Esophagus muscularis mucosa (tissue), 4 donors: ENCODE results near the gene ASTN2. TPM values are rescaled to one million over a fixed set of nuclear protein-coding genes. Genes with fewer than 3 reads are reported as not detected.

Source experiments
- DNase-seq: peaks from one replicate; pipeline ENCODE4 v3.0.0-alpha.2; 2017; ENCODE audit errors: extremely low spot score
- H3K27ac ChIP-seq, 4 donors: fragments of 200-600 bp; sonication (generic); replicated peaks in 1 of 4; 1 replicate in 3 of 4; 2 replicates in 1 of 4; pipeline ENCODE4 v1.5.1; 2016 to 2019; ENCODE audit warnings: mild to moderate bottlenecking in 1 of 4
- H3K27me3 ChIP-seq, 4 donors: fragments of 200-600 bp; sonication (generic); one replicate each; pipeline versions ENCODE4 v1.5.1 to v1.6.0; 2016 to 2019
- H3K36me3 ChIP-seq, 4 donors: fragments of 200-600 bp; sonication (generic); one replicate each; pipeline ENCODE4 v1.5.1; 2016 to 2019
- H3K4me1 ChIP-seq, 4 donors: fragments of 200-600 bp; sonication (generic); one replicate each; pipeline ENCODE4 v1.5.1; 2016 to 2019
- H3K4me3 ChIP-seq, 4 donors: fragments of 200-600 bp; sonication (generic); 1 replicate in 2 of 4; 2 replicates in 2 of 4; pipeline ENCODE4 v1.5.1; 2016 to 2019; ENCODE audit warnings: mild to moderate bottlenecking in 4 of 4, moderate library complexity in 1 of 4
- H3K9me3 ChIP-seq, 4 donors: fragments of 200-600 bp; sonication (generic); 1 replicate in 3 of 4; 2 replicates in 1 of 4; pipeline ENCODE4 v1.5.1; 2016 to 2019
- CTCF ChIP-seq, 3 experiments: fragments of 200-600 bp in 2 of 3; fragments of 450-650 bp in 1 of 3; sonication (generic) in 2 of 3; IDR thresholded peaks; one replicate each; pipeline ENCODE4 v1.5.1; 2017 to 2019; ENCODE audit warnings: antibody characterized with exemption in 3 of 3, mild to moderate bottlenecking in 2 of 3, moderate library complexity in 1 of 3
- EP300 ChIP-seq: sonication (generic); formaldehyde crosslinking; IDR thresholded peaks from one replicate; pipeline ENCODE4 v1.6.1; 2017; ENCODE audit warnings: antibody characterized with exemption
- POLR2A ChIP-seq: fragments of 450-650 bp; IDR thresholded peaks from one replicate; pipeline ENCODE4 v1.6.1; 2017; ENCODE audit warnings: antibody characterized with exemption, moderate library complexity, mild to moderate bottlenecking, low read depth
- POLR2AphosphoS5 ChIP-seq, 2 donors: sonication (generic); formaldehyde crosslinking; IDR thresholded peaks; one replicate each; pipeline ENCODE4 v1.6.1; 2017; ENCODE audit warnings: antibody characterized with exemption in 2 of 2
- WGBS: methylation state at CpG from one replicate; pipeline ENCODE4 v1.1.5; 2018; 5-methylcytosine and 5-hydroxymethylcytosine counted together
- intact Hi-C: fragments of 100-400 bp; cut with DNase I; formaldehyde crosslinking; loops from one replicate; pipeline ENCODE4 v1.15.1; 2023
- total RNA-seq, 4 donors: library from RNA; depleted of rRNA; stranded (reverse); fragments of >200 nt; gene quantifications; one replicate each; pipeline versions ENCODE4 v1.1.0 to v1.2.1, GENCODE V29; 2016

Gene ASTN2
- total RNA-seq, 4 donors from 2014 or later, result 4.2 to 6.9 (median 5.5) TPM

DNA sequence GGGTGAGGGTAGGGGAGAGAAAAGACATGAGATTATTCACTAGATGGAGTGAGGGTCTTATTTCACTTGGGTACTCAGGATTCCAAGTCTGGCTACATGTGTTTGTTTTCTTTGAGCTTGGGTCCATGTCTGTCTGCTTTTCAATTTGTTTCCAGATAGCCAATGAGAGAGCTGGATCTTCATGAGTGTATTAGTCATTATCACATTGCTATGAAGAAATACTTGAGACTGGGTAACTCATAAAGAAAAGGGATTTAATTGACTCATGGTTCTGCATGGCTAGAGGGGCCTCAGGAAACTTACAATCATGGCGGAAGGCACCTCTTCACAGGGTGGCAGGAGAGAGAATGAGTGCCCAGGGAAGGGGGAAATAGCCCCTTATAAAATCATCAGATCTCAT lies 924.5 kb downstream of the ASTN2 start:
- Histone ChIP-seq H3K4me3 (no peak overlapping the region), H3K9me3 (no peaks in the 10 kb centered on the region), H3K36me3 (no peaks in the 10 kb centered on the region), H3K4me1 (no peaks in the 10 kb centered on the region), H3K27ac (no peak overlapping the region), H3K27me3 (no peaks in the 10 kb centered on the region)
- no peak for TF ChIP-seq CTCF (IDR thresholded peaks at IDR 0.05)
- no peak for TF ChIP-seq EP300
- TF ChIP-seq POLR2AphosphoS5 (IDR thresholded peaks at IDR 0.05), result no peak
- TF ChIP-seq POLR2A, result no peak
- intact Hi-C loops, result no loop called here
- WGBS, result 100% methylated on average over 1 of the region's 1 CpG
- no peak for DNase-seq

DNA sequence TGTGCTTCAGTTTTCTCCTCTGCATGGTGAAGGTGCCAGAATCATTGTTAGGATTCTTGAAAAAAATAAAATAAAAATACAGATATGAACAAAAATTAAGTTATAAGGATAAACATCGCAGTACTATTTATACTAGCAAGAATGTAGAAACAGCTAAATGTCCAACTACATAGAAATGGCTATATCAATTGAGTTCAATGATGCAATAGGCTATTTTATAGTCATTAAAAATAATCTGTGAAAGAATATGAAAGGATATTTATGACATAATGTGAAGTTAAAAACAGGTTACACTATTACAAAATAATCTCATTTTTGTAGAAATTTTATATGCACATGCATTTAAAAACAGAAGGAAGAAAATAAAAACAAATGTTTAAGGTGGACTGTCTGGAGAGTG lies 926.5 kb downstream of the ASTN2 start:
- Histone ChIP-seq H3K27ac (no peak overlapping the region), H3K4me3 (no peak overlapping the region), H3K9me3 (no peaks in the 10 kb centered on the region), H3K36me3 (no peaks in the 10 kb centered on the region), H3K27me3 (no peaks in the 10 kb centered on the region), H3K4me1 (peaks cover 0 to 15% (median 8%) of the 10 kb centered on the region in 4 donors)
- DNase-seq, result no peak
- TF ChIP-seq POLR2AphosphoS5 (IDR thresholded peaks at IDR 0.05), result no peak
- TF ChIP-seq CTCF (IDR thresholded peaks at IDR 0.05), result no peak
- TF ChIP-seq POLR2A, result no peak
- no peak for TF ChIP-seq EP300
- WGBS, result 98% methylated on average over 1 of the region's 1 CpG
- intact Hi-C loops, result no loop called here

DNA sequence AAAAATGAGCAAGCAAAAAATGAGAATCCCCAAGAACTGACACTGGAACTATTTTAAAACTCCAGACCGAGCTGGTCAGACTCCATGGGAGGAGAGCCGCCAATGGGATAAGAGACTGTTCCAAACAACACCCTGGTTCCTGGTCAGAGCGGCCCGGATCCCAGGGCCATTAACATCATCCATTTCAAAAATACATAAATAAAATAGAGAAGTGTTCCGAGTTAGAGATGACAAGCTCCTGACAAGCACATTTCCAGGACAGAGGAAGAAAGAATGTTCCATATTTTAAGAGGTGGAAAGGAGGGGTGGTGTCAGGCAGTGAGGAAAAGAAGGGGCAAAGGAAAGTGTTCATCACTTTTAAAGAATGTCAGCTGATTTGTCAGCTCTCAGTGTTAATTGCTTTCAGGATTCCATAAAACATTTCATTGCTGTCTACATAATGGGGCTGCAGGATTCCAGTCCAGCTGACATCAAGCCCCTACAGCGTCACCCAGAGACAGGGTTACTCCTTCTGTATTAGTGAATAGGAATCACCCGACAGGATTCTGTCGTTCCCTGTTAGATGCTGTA lies 930.3 kb downstream of the ASTN2 start:
- H3K4me1 ChIP-seq, result peaks cover 0 to 18% (median 12%) of the 10 kb centered on the region in 4 donors
- no peak for TF ChIP-seq EP300
- TF ChIP-seq POLR2AphosphoS5 (IDR thresholded peaks at IDR 0.05), result no peak
- no peak for TF ChIP-seq POLR2A
- TF ChIP-seq CTCF (IDR thresholded peaks at IDR 0.05), result no peak
- 58% methylated on average over 8 of the region's 8 CpGs for WGBS
- no peaks in the 10 kb centered on the region for H3K27me3 ChIP-seq
- intact Hi-C loops, result no loop called here
- no peak for DNase-seq
- H3K4me3 ChIP-seq, result no peak overlapping the region
- no peaks in the 10 kb centered on the region for H3K36me3 ChIP-seq
- no peaks in the 10 kb centered on the region for H3K9me3 ChIP-seq
- H3K27ac ChIP-seq, result peak overlapping the region in 1 of 4 donors; percentile 54

DNA sequence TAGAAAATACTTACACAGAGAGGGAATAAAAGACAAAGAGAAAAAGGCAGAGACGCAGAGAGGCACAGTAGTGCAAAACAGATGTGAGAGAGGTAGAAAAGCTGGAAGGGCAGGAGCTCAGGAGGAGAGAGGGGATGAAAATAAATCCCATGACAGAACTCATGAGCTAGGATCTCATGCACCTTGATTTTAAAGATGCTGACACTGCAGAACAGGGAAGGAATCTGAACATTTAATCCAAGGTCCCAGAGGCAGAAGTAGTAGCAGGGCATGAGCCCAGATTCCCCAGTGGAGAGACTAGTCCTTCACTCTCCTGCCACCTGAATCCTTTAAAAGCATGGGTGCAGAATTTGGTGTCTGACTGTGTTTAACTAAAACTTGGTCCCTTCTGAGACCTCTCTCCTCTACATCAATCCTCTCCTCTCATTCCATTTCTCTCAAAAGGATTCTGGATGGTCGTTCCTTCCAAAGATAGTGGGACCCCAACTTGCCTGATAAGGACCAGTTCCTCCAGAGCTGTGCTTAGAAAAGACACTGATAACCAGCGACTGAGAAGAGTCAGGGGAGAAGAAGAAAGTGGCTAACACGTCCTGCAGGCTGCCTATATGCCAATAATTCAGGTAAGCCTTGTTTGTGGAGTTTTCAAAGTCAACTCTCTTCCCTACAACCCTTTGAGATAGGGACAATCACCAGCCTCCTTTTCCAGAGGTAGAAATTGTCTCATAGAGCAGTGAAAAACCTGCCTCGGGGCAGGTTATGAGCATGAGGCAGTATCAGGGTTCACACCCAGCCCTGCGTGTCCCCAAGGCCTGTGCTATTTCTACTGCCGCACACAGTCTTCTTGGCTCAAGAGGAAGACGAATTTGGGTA lies 931.0 kb downstream of the ASTN2 start:
- no peaks in the 10 kb centered on the region for H3K9me3 ChIP-seq
- DNase-seq, result no peak
- H3K27ac ChIP-seq, result peak overlapping the region in 1 of 4 donors; percentile 54
- 67% methylated on average over 8 of the region's 8 CpGs for WGBS
- TF ChIP-seq POLR2A (no peak), CTCF (IDR thresholded peaks at IDR 0.05) (no peak), EP300 (no peak), POLR2AphosphoS5 (IDR thresholded peaks at IDR 0.05) (no peak)
- intact Hi-C loops, result no loop called here
- no peaks in the 10 kb centered on the region for H3K36me3 ChIP-seq
- H3K4me3 ChIP-seq, result no peak overlapping the region
- no peaks in the 10 kb centered on the region for H3K27me3 ChIP-seq
- peaks cover 0 to 18% (median 12%) of the 10 kb centered on the region in 4 donors for H3K4me1 ChIP-seq
